GM18907 (cell line): ENCODE measurements around the gene IRS2.
"Not testable (repeated sequence)": the region's sequence is repeated elsewhere in the genome, so short reads cannot be mapped to it uniquely, and the experiment has no call there.

Experiments used
- ATAC-seq: cut with Tn5 transposase; IDR thresholded peaks from one replicate; pipeline ENCODE4 v1.9.1; 2021; ENCODE audit warnings: mild to moderate bottlenecking, moderate library complexity; ENCODE audit not compliant: unreplicated experiment

Gene IRS2

GRCh38 chr13:109737046-109737573, 49.3 kb downstream of the IRS2 start:
- ATAC-seq = no peak

- ATAC-seq = no peak
These were observed 50.9 kb downstream of the IRS2 start for GRCh38 chr13:109735436-109735966.

GRCh38 chr13:109734002-109734785, 52.2 kb downstream of the IRS2 start:
- ATAC-seq = no peak

DNA sequence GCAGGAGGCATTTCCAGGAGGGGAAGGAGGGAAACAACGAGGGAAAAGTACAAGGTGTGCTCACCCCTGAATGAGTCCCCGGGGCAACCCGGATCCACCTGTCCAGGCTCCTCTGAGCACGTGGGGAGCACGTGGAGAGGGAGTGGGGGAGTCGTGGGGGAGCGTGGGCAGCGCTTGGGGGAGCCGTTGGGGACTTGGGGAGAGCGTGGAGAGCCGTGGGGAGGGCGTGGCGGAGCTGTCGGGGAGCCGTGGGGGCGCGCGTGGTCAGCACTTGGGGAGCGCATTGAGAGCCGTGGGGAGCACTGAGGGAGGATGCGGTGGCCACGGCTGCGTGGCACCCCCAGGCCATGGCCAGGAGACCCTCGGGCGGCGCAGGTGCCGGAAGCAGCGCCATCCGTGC, 52.8 kb downstream of the IRS2 start:
- no peak for ATAC-seq

GRCh38 chr13:109732470-109733170, 53.8 kb downstream of the IRS2 start:
- ATAC-seq = not testable (repeated sequence)

- ATAC-seq = no peak
These were observed 55.5 kb downstream of the IRS2 start for GRCh38 chr13:109730812-109731335.

DNA sequence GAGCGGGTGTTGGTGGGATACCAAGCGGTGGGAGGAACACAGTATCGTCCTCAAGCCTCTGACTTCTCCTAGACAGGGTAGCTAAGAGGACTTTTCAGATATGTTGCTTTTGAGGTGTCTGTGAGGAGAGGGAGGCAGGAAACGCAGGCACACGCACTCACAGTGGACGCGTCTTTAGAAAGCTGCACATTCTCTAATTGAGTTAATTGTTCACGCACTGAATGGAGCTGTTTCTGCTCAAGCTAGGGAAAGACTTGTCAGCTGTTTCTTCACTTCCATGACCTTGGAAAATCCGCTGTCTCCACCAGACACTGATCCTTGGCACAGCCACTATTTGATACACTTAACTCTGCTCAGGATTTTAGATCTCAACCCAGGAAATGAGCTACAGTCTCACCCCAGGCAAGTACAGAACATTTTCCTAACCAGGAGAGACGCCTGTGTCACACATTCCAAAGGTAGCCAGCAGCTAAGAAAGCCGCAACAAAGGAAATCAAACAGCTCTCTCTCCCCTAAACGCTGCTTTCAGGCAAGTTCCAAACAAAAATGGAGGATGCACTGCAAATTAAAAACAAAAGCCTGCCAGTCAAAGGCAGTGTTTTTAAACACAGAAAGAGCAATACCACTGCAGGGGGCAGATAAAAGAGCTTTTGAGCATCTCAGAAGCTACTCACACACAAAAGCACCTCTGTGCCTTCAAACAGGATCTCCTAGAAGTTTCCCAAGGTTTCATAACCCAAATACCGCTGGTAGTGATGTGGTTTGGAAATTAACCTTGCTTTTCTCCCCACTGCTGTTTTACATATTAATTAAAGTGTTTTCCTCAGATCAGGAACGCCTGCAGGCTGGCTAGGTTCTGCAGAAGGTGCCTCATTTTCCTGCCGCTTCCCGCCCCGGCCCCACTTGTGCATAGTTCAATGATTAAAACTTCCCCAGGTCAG, 57.3 kb downstream of the IRS2 start:
- no peak for ATAC-seq

GRCh38 chr13:109728061-109728460, 58.3 kb downstream of the IRS2 start:
- ATAC-seq = no peak

DNA sequence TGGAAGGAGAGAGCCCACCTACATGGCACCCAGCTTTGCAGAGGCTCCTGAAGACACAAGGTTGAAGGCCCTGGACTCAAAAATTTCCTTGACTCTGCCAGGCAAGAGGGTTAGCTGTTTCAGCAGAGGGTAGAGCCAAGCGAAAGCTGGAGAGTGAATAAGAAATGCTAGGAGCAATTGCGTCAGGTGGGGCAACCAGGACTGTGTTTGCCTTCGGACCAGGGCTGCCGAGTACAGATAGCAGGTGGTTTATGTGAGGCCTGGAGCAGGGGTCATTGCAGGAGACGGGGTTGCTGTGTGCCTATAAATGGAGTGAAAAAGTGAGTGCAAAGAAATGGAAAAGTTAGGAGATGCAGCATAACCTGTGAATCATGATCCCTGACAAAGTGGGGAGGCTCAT, 59.1 kb downstream of the IRS2 start:
- ATAC-seq = no peak

- ATAC-seq = no peak
These were observed 60.3 kb downstream of the IRS2 start for GRCh38 chr13:109725995-109726637.

- no peak for ATAC-seq
These were observed 61.1 kb downstream of the IRS2 start for GRCh38 chr13:109725297-109725696.

DNA sequence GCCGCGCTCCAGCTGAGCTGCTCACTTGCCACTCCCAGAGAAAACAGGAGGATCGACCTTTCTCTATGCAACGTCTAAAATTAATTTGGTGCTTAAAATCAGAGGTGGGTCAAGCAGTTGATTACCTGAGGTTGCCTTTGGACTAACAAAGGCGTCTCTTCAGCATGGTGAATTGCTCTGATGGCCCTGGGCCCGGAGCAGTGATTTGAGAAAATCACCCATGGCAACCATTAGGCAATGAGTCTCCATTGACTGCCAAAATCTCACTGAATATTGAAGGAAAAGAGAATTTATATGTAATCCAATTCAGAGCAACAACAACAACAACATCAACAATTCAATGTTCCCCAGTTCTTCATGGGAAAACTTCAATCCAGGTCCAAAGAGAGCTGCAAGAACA, 61.8 kb downstream of the IRS2 start:
- ATAC-seq = no peak

DNA sequence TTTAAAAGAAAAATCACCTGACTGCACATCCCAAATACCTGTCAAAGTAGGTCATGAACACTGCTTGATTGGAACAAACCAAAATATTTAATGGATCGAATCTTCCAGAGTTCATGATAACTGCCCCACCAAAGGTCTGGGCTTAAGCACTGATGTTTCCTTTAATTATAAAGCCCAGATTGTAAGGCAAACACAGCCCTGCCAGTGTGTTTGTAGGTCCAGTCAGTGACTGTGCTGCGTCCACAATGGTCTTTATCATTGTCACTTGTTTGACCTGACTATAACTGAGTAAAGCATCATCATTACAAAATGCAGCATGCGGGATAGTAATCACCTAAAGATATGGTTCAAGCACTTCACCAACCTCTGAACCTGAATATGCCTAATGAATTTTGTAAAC, 63.3 kb downstream of the IRS2 start:
- no peak for ATAC-seq

DNA sequence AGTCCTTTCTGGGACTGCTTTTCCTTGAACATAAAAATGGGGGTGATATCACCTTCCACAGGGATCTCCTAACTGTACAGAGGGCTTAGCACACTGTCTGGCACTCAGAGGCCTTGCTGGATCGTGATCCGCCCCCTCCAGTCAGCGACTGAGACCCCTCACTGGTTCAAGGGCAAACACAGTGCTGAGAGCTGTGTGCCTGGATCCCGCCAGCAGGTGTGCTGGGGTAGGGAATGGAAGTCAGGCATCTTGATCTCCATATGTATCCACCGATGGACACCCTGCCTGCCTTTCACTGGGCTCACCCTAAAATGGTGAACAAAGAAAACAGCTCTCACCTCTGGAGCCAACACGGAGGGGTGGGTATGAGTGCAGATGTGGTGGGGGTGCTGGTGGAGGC, 64.3 kb downstream of the IRS2 start:
- ATAC-seq = no peak

DNA sequence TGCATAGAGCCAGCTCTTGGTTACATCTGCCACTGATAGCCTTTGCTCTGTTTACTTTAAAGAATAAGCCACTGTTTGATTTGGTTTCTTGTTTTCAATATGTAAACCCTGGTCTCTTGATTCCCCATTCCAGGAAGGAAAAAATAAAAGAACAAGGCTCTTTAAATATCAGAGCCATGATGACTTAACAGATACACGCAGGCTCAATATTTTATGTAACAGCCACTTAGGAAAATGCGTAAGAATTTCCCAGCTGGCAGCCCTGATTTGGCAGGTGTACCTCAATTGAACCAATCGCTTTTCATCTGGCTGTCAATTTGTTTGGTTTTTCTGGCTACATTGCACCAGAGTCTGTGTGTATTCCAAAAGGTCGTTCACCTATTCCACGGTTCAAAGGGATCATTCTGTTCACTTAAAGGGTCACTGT, 65.6 kb downstream of the IRS2 start:
- no peak for ATAC-seq

DNA sequence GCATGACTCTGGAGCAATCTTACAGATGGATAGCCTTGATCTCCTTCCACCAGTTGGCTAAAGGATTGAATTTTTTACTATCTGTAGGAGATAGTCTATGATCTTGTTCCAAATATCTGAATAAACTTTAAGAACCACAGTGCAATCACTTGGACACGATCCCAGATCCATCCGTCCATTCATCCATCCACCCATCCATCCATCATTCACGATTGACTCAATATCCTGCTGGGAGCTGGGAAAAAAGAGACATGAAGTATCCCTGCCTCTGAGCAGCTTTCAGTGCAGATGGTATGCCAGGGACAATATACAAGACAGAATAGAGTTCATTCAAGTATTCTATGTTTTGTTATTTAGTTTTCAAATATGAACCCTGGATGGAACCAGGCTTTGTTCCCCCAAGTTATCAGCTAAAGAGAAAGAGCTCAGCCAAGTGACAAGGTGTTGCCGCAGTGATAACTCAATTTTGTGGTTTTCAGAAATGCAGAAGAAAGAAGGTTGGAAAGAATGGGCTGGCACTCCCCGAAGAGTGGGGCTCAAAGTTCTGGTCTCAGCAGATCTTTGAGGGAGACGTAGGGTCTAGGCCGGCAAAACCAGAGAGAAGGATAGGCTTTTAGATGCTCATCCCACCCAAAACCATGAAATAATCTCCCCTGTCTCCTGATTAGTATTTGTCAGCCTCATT, 66.3 kb downstream of the IRS2 start:
- no peak for ATAC-seq

GRCh38 chr13:109718726-109719125, 67.7 kb downstream of the IRS2 start:
- no peak for ATAC-seq

DNA sequence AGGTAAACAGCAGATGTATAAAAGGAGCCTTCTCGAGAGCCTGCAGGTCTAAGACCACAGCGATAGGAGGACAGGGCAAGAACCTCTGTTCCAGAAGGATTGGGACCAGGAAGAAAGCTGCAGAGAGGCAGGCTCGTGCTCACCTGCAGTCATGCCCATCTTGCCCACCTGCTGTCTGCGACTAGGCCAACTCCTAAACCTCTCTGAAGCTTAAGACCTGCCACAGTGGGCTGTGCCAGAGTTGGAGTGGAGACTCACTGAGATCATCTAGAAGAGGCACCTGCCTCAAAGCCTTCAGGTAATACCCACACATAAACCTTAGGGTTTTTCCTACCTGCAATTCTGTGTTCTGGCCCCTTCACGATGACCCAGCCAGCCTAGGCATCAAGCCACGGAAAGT, 68.7 kb downstream of the IRS2 start:
- ATAC-seq = no peak

DNA sequence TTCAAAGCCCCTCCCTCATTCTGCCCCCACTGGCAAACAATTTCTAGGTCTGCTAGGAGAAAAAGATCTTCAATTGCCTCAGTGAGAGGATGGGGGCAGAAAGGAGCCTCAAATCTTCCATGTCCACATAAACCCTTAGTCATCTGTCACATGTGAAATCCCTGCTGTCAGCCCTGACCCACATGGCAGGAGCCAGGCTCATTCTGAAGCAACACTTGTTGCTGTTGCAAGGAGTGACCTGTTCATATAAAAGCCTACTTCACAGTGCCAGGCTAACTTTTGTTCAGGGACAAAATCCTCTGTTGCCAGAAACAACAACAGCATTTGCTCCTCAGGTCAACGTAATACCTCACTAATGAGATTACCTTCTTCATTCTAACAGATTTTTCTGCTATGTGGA, 70.5 kb downstream of the IRS2 start:
- no peak for ATAC-seq

GRCh38 chr13:109713681-109714080, 72.7 kb downstream of the IRS2 start:
- ATAC-seq = no peak
